Kidney glomerular epithelial cell (primary cell): Measurements from ENCODE around the gene DIAPH1.

ENCODE experiments used
- DNase-seq: peaks from one replicate; lab custom pipeline; 2025; lab: John Stamatoyannopoulos, UW

The DIAPH1 gene

DNA sequence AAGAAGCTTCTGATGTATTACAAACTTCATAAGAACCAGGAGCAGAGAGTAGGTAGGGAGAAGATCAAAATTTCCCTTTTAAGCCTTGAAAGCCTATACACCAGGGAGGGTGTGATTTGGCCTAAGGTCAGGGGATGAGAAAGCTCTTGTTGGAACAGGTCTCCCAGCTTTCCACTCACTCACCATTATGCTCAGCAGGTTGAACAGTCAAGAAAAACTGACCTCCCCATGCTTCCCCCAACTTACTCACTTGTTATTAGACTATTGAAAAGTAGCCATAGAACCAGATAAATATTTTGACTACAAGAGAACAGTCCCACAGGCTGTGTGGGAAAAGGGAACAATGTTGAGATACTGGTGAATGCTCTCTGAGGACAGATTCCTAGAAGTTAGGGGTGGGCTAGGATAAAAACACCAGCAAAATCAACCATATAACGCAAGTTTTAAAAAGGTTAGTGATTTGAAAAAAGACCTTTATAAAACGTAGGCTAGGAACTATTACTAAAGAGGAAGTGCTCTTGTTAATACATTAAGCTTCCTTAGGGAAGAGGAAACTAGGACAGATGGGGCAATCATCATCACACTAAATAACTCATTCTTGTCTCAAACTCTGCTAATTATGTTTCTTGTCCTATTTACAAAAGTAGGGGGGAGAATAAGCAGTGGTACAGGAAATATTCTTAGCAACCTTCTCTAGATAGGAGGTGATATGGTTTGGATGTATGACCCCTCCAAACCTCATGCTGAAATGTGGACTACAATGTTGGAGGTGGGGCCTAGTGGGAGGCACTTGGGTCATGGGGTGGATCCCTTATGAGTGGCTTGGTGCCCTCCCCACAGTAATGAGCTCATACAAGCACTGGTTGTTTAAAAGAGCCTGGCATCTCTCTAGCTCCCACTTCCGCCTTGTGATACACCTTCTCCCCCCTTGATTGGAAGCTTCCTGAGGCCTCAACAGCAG lies 98.9 kb downstream of the DIAPH1 start:
- DNase-seq: no peak

DNA sequence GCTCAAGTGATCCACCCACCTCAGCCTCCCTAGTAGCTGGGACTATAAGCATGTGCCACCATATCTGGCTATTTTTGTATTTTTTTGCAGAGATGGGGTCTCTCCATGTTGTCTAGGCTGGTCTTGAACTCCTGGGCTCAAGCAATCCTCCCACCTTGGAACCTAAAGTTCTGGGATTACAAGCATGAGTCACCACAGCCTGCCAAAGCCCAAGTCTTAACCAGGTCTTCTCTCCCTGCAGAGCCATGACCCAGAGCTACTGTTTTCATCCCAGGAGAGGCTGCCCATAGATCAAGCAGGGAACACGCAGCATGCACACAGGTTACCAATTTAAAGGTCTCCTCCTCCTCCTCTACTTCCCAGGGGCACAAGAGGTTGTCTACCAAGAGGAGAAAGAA lies 100.2 kb downstream of the DIAPH1 start:
- no peak for DNase-seq

DNA sequence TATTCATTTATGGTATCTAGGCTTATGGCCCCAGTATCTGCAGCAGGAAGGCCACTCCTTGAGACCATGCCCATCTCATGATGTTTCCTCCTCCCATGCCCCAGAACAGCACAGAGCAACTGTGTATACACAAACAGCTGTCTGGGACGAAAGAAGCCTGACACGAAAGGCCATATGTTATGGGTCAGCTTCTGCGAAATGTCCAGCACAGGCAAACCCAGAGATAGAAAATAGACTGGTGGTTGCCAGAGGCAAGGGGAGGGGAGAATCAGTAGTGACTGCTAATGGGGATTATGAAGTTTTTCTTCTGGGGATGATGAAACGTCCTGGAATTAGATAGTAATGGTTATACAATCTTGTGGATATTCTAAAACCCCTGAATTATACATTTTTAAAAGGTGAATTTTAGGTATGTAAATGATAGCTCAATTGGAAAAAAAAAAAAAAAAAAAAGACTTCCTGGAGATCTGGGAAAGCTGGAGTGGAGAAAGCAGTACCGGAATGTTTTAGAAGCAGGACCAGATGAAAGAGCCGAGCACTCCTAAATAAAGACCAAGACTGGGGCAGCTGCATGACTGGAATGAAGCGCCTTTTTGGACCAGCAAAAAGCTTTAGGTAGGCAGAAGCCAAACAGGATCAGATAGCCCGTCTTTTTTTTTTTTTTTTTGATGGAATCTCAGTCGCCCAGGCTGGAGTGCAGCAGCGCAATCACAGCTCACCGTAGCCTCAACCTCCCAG lies 100.8 kb downstream of the DIAPH1 start:
- DNase-seq: no peak

DNA sequence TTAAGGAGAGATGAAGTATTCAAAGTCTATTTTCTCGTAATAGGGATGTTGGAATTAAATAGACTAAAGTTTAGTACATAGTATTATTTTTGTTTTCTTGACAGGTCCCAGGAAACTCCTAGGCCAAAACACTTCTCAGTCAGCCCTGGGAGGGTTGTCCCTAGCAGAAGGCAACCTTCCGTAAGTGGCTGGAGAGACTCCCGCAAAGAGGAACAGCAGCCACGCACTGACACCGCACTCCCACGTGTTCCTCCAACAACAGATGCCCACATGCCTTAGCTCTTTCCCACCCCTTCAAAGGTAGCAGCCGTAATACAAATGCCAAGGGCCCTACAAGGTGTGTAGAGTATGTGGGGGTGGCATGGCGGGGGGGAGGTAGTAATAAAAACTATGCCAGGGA lies 101.5 kb downstream of the DIAPH1 start:
- no peak for DNase-seq

DNA sequence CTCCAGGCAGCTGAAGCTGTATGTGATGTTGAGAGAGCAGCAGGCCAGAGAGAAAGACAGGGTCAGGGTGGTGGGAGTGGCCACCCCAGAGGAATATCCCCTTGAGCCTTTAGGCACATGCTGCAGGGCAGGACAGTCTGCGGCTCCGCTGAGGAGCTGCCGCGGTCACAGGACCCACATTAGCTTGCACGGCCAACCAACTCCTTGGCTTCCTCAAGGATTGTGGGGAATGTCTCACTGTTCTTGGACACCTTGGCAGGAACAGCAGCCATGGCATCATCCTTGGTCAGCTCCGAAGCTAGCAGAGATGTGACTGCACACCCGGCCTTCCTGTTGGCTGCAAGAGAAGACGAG lies 102.2 kb downstream of the DIAPH1 start:
- no peak for DNase-seq

DNA sequence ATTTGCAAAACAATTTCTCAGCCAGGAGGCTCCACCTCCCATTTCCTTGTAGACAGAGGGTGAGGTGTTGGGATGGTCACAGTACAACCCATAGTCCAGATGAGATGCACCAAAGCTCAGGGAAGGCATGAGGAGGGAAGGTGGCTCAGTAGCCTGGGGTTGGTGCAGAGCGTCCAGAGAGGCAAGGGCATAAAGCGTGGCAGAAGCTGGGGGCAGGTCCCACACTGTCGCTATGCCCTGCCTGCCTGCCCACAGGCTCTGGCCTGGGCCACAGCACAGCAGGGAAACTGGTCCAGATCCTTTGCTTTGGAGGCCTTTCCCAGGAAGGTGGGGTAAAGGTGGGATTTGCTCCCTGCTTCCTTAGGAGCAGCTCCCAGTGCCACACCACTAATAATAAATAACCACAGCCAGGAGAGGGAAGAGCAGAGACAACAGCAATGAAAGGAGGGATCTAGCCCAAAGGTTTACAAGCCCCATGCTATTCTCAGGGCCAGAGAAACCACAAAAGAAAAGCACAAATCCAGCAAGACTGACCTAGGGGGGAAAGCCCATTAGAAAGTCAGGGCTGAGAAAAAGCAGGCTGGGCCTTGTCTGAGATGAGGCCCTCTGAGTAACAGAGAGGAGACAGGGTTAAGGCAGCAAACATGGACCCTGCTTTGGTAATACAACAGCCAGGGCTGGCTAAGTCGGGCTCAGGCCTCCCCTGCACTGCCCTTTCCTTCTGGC lies 102.7 kb downstream of the DIAPH1 start:
- DNase-seq: no peak

DNA sequence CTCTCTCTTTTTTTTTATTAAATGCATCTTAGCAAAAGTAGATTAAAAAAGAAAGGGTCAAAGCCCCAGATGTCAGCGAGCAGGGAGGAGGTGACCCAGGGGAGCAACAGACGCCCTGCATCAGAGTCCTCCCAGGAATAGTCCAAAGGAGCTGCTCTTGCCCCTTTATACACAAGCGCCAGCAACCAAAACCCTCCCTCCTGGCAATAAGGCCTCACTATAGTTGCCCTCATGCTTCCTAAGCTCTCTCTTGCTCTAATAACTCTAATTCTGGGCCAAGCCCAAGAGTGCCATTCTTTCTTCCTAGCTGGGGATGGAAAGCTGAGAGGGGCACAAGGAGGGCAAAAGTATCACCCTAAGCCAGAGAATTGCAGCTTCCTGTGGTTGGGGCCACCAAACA lies 103.7 kb downstream of the DIAPH1 start:
- no peak for DNase-seq

DNA sequence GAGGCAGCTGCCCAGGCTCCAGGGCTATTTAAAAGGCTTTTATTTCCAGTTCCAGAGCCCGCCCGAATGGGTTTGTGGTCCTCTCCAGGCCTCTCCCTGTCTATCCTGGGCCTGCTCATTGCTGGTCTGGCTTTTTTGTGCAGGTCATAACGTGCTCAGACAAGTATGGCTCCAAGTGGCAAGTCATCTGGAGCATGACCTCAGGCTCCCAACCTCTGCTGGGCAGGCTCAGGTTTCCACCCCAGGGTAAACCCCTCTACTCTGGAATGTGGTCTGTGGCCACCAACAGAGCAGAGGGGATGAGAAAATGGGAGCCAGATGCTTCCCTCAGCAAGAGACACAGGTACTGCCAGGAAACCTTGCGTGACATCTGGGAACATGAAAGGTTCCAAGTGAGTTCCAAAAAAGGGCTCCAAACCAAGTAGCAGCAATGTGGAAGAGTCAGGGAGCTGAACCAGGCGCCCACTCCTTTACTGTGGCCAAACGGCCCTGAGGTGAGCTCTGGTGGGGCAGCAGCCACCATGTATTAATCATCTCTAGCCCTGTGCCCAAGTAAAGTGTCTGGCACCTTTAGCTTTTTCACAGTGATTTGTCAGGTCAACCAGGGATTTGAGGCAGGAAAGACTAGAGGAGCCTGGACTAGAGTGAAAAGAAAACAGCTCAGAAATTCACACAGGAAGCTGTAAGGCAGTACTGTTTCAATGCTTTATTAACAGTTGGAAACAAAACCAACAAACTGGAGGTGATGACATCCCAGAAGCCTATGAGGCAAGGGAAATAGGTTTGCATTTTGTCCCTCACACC lies 104.3 kb downstream of the DIAPH1 start:
- peak; percentile 40 for DNase-seq

DNA sequence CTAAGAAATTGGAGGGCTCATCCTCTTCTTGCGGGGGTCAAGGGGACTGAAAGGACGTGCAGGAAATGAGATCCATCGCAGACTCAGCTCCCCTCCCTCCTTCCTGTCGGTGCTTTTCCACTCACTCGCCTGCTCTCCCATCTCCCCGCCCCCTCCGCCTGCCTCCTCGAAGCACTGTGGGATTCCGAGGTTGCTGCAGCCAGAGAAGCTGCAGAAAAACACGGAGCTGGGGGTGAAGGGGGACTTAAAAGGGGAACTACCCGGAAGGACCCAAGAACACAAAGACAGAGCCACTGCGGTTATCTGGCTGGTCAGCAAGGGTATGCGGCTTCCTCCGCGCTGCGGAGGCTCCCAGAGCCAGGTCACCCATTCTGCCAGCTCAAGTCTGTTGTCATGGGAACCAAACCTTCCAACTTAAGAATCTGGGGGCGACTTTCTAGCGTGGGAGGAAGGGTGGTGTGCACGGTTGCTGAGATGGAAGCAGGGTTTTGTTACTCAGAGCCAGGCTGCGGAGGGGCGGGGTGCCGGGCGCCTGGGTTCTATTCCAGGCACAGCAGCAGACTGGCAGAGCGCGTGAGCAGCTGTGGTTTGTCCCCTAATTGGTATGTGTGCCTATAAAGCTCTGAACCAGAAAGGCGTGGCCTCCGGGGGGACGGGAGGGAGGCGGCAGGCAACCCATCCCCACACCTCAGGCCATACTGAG lies 105.0 kb downstream of the DIAPH1 start:
- peak; percentile 93 for DNase-seq

DNA sequence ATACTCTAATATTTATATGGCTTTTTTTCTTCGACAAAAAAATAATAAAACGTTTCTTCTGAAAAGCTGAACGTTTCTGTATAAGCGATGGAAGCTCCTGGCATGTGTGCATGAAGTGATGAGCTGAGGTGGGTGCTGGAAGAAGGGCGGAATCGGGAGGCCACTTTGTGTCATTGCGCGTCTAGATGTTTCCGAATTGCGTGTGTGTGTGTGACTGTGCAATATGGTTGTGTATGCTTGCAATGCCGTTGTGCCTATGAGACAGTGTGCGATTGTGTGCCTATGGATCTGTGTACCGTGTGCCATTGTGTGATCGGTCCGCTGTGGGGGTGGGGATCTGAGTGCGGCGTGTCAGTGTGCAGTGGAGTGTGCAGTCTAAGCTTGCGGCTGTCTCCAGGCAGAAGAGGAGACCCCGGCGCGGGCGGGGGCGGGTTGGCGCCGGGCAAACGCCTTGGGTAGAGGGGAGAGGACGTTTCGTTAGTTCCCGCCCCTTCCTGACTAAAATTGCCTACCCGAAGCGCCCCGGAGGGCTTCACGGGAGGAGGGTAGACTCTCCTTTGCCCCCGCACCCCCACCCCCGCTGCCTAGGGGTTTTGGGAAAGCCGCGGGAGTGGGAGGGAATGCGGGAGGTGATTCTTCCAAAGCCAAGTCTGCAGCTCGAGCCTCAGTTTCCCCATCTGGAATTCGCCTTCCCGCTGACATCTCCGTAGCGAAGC lies 105.7 kb downstream of the DIAPH1 start:
- DNase-seq: peak; percentile 30

DNA sequence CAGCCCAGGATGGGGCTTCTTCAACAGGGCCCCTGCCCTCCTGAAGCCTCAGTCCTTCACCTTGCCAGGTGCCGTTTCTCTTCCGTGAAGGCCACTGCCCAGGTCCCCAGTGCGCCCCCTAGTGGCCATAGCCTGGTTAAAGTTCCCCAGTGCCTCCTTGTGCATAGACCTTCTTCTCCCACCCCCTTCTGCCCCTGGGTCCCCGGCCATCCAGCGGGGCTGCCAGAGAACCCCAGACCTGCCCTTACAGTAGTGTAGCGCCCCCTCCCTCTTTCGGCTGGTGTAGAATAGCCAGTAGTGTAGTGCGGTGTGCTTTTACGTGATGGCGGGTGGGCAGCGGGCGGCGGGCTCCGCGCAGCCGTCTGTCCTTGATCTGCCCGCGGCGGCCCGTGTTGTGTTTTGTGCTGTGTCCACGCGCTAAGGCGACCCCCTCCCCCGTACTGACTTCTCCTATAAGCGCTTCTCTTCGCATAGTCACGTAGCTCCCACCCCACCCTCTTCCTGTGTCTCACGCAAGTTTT lies 106.3 kb downstream of the DIAPH1 start:
- DNase-seq: peak; percentile 23

DNA sequence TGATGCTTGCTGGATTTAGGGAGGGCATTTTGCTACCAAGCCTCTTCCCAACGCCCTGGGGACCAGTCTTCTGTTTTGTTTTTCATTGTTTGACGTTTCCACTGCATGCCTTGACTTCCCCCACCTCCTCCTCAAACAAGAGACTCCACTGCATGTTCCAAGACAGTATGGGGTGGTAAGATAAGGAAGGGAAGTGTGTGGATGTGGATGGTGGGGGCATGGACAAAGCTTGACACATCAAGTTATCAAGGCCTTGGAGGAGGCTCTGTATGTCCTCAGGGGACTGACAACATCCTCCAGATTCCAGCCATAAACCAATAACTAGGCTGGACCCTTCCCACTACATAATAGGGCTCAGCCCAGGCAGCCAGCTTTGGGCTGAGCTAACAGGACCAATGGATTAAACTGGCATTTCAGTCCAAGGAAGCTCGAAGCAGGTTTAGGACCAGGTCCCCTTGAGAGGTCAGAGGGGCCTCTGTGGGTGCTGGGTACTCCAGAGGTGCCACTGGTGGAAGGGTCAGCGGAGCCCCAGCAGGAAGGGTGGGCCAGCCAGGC lies 107.0 kb downstream of the DIAPH1 start:
- DNase-seq: no peak

DNA sequence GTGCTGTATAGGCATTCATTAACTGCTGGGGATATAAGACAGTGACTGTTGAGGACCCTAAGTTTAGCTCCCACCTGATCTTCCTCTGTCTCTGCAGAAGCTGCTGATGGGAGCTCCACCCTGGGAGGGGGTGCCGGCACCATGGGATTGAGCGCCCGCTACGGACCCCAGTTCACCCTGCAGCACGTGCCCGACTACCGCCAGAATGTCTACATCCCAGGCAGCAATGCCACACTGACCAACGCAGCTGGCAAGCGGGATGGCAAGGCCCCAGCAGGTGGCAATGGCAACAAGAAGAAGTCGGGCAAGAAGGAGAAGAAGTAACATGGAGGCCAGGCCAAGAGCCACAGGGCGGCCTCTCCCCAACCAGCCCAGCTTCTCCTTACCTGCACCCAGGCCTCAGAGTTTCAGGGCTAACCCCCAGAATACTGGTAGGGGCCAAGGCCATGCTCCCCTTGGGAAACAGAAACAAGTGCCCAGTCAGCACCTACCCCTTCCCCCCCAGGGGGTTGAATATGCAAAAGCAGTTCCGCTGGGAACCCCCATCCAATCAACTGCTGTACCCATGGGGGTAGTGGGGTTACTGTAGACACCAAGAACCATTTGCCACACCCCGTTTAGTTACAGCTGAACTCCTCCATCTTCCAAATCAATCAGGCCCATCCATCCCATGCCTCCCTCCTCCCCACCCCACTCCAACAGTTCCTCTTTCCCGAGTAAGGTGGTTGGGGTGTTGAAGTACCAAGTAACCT lies 107.8 kb downstream of the DIAPH1 start:
- DNase-seq: no peak

DNA sequence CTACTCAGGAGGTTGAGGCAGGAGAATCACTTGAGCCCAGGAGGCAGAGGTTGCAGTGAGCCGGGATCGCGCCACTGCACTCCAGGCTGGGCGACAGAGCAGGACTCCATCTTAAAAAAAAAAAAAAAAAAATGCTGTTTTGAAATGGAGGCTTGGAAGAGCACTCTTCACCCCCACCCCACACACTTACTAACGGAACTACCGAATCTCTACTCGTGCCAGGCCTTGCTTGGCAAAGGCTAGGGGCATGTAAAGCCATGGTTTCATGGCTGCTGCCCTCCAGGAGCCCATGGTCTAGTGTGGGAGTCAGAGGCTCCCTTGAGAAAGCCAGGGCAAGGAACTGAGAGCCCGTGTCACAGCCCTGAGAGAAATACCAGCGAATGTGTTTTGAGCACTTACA lies 108.6 kb downstream of the DIAPH1 start:
- no peak for DNase-seq

DNA sequence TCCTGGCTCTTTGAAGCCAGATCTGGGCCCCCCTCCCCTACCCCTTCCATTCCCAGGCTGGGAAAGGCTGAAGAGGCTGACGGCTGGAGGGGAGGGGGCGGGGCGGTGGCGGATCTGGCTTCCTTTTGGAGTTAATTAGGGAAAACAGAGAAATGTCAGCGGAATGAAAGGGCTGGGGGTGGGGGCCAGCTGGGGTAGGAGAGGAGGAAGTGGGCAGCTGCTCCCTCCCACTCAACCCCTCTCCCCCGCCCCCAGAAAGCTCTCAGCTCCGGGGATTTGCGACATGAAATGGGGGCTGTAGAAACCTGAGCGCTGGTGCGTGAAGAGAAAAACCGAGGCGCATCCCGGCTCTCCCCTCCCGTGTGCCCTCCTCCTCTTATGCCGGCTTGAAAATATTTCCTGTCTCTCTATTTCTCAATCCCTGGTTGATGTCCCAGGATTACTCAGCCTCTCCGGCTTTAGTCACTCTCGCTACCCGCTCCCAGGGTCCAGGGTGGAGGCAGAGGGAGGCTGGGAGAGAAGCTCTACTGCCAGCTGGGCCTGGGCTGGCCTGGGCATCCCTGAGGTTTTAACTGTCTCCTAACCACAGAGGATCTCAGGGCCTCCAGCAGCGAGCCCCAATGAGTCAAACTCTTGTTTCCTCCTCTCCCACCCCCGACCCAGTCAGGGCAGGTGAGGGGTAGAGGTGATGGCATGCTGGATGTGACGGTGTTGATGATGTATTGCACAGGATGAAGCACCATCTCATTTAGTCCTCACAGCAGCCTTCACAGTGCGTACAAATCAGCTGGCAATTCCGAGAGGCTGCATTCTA lies 109.8 kb downstream of the DIAPH1 start:
- DNase-seq: peak; percentile 97

DNA sequence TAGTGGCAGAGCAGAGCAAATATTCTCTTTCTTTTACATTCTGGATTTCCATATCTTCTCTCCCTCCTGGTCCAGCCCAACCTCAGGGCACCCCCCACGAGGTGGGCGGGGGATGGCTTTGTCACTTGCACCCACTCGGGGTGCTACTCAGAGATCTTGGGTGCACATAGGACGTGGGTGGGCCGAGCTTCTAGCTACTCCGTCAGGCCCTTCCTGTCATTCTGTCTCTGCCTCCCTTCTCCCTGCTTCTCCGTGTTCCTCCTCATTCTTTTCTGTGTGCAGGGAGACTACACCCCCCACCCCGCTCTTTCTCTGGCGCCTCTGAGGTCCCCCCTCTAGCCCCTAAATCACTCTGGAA lies 110.4 kb downstream of the DIAPH1 start:
- peak; percentile 63 for DNase-seq

DNA sequence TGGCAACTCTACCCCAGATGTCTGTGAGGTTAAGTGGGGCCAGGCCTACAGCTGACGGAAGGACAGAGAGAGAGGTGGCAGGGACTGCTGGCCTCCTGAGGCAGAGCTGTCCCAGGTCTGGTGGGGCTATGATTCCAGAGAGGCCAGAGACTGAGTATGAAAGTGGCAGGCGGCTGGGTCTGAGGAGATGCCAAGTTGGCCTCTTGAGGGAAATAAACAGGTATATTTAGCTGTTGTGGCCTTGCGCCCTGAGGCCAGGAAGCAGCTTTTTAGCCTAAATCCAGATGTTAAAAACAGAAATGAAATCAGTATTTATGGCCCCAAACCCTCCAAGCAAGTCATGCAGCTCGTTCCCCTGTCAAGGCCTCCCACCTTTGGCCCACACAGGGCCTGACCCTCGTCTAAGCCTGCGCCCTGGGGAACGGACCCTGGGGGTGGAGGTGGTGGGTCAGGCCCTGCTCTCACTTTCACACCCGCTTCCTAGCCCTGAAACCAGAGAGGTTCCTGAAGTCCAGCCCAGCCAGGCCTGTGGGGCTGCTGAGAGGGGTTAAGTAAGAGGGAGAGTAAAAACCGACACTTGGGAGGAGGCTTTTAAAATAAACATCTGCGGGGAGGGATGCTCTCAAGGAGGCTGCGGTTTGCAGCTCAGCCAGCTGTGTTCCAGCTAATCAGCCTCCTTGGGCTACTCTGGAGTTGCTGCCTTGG lies 111.3 kb downstream of the DIAPH1 start:
- peak; percentile 41 for DNase-seq
